Activated CD8-positive, alpha-beta memory T cell treated with anti-CD3 and anti-CD28 coated beads, Interleukin-2, amount 50 U/mL, for 1 hour (primary cell): ENCODE data around the gene MAEA.

ENCODE experiments used
- DNase-seq: peaks from one replicate; pipeline ENCODE4 v3.0.0-alpha.2; 2020; ENCODE audit errors: extremely low read depth

Gene MAEA

GRCh38 chr4:1380368-1381151 lies 90.9 kb downstream of the MAEA start:
- no peak for DNase-seq

- no peak for DNase-seq
These were observed 91.5 kb downstream of the MAEA start for GRCh38 chr4:1381181-1381621.

DNA sequence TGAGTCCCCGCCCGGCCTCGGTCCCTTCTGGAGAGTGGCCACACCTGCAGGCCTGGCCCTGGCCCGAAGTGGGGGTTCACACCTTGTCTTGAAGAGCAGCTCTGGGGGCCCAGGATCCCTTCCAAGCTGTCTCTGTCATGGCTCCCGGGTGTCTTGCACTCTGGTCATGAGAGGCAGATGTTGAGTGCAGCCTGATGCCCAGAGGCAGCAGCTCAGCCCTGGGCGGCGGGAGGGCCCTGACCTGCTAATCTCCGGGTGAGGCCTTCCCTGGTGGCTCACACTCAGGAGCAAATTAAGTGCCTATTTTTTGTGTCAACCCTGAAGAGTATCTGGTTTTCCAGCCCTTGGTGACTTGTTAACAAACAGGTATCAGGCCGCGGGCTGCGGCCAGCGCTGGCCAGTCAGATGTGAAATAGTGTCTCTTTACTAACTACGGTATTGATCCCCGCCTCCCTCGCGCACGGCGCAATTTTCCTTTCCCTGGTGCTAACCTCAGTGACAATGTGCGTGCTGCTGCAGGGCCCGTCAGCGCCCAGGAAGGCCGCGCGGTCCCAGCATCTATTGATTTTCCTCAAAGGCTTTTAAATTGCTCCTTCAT lies 92.4 kb downstream of the MAEA start:
- DNase-seq: no peak

DNA sequence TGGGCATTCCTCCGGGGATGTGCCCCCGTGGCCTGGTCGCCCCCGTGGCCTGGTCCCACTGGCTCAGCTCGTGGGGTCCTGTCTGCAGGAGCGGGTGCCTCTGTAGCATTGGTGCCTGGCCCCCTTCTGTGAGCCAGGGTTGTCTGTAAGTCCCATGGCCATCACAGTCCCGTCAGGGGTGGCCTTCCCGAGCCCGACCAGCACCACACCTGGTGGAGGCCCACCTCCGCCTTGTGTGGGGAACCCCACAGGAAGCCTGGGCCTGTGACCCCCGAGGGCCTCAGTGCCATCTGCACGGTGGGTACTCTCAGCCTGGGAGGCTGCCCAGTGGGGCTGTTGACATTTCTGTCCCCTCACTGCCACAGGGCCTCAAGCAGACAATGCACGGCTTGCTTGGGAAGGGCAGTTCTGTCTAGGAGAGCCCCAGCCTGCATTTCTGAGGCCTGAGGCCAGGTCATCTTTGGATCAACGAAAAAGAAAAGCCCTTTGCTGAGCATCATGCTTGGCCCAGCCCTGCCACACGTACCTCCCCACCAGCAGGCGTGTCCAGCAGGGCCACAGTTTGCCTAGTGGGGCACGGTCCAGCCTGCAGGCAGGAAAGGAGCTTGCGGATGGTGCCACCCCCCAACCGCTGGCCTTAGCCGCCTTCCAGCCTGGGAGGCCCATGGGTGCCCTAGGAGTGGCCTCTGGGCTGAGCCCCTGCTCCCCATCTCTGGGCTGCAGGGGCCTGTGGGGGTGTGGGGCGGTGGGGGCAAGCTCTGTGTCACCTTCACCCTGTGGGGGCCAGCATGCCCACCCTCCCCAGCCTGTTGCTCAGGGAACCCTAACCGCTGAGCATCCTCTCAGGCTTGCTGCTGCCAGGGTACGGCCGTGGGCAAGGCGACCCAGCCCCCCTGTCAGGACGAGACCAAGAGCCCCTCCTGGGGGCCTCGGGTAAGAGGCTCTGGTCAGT lies 93.4 kb downstream of the MAEA start:
- DNase-seq: no peak

- no peak for DNase-seq
These were observed 94.3 kb downstream of the MAEA start for GRCh38 chr4:1383728-1384591.

DNA sequence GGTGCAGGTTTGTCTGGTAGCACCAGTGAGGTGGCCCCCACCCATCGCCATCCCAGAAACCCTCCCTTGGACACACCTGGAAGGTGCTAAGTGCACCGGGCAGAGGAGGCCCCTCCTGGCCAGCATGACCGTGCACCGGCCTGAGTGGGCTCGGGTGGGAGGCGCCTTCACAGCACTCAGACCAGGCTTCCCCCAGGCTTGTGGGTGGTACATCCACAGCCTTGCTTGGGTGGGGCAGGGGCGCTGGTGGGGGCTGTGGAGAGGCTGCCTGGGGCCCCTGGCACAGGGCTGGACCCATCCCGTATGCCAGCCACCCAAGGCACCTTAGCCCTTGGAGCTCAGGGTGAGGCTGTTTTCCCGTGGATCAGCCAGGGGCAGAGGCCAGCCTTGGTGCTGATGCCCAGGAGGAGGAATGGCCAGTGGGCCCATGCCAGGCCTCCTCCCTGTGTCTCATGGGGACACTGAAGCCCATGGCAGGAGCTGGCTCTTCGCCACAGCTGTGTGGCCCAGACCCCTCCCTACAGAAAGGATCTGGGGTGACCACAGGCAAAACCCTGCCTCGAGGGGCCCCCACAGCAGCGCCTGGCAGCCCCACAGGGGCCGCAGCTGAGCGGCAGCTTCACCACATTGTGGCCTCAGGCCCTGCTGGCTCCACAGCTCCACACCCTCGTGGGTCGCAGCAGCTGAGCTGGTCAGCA lies 95.1 kb downstream of the MAEA start:
- DNase-seq: no peak

- no peak for DNase-seq
These were observed 96.0 kb downstream of the MAEA start for GRCh38 chr4:1385373-1386340.
